ENCODE data around the gene YDJC.
"Not testable (repeated sequence)": the region's sequence is repeated elsewhere in the genome, so short reads cannot be mapped to it uniquely, and the experiment has no call there.

Gene YDJC

GRCh38 chr22:21640810-21641209 is 11.0 kb upstream of the YDJC start:
- ATAC-seq (ENCODE audit: insufficient read depth, low read depth) (no peak), DNase-seq (no peak)
- no peak for TF ChIP-seq CTCF (IDR thresholded peaks at IDR 0.05; ENCODE audit: borderline replicate concordance, extremely low read depth, low read length, poor library complexity, severe bottlenecking)
- TF ChIP-seq EZH2 (IDR thresholded peaks at IDR 0.05; ENCODE audit: borderline replicate concordance, low read depth, low read length, severe bottlenecking), result no peak
- Histone ChIP-seq H2AFZ (ENCODE audit: low read depth, low read length) (no peak overlapping the region), H3K4me1 (ENCODE audit: insufficient read depth, low read length) (peaks cover 32% of the 10 kb centered on the region), H3K9me3 (ENCODE audit: insufficient read depth, low read length, severe bottlenecking) (no peaks in the 10 kb centered on the region), H3K36me3 (ENCODE audit: insufficient read depth, low read length) (peaks cover 21% of the 10 kb centered on the region), H3K79me2 (ENCODE audit: insufficient read depth, low read length) (peaks cover 22% of the 10 kb centered on the region), H4K20me1 (ENCODE audit: insufficient read depth, low read length) (peaks cover 13% of the 10 kb centered on the region), H3K27ac (ENCODE audit: low read length) (no peak overlapping the region), H3K9ac (ENCODE audit: low read depth, low read length) (peak overlapping the region; percentile 94; the same call in 1 of the 2 replicates), H3K4me2 (ENCODE audit: insufficient read depth, low read length) (peak overlapping the region; percentile 80; the same call in 1 of the 2 replicates), H3K27me3 (ENCODE audit: insufficient read depth, low read length, poor library complexity) (no peaks in the 10 kb centered on the region), H3K4me3 (ENCODE audit: low read depth in 1 of 2, low read length in 2 of 2) (no peak overlapping the region)

DNA sequence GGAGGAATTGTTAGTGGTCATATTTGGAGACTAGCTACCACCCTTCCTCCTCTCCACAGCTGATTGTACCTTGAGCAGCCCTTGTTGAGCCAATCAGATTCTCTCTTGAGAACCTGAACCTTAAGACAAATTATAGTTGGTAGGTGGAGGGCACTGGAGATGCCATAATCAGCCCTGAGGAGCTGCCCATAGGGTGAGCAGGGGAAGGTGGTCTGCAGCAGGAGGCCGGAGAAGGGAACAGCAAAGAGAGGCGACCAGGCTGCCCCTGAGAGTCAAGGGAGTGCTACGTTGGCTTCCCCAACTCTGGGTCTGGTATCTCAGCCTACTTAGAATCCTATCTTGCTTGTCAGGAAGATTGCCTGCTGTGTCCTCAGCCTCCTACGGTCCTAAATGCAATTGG is 9.5 kb upstream of the YDJC start:
- peaks cover 32% of the 10 kb centered on the region for H3K4me1 ChIP-seq (ENCODE audit: insufficient read depth, low read length)
- peaks cover 11% of the 10 kb centered on the region for H3K36me3 ChIP-seq (ENCODE audit: insufficient read depth, low read length)
- DNase-seq (no peak), ATAC-seq (ENCODE audit: insufficient read depth, low read depth) (no peak)
- no peak overlapping the region for H2AFZ ChIP-seq (ENCODE audit: low read depth, low read length)
- TF ChIP-seq CTCF (IDR thresholded peaks at IDR 0.05; ENCODE audit: borderline replicate concordance, extremely low read depth, low read length, poor library complexity, severe bottlenecking), result no peak
- no peak for TF ChIP-seq EZH2 (IDR thresholded peaks at IDR 0.05; ENCODE audit: borderline replicate concordance, low read depth, low read length, severe bottlenecking)
- H3K9me3 ChIP-seq (ENCODE audit: insufficient read depth, low read length, severe bottlenecking), result no peaks in the 10 kb centered on the region
- peaks cover 13% of the 10 kb centered on the region for H4K20me1 ChIP-seq (ENCODE audit: insufficient read depth, low read length)
- no peak overlapping the region for H3K9ac ChIP-seq (ENCODE audit: low read depth, low read length)
- H3K79me2 ChIP-seq (ENCODE audit: insufficient read depth, low read length), result peaks cover 20% of the 10 kb centered on the region
- no peaks in the 10 kb centered on the region for H3K27me3 ChIP-seq (ENCODE audit: insufficient read depth, low read length, poor library complexity)
- no peak overlapping the region for H3K27ac ChIP-seq (ENCODE audit: low read length)
- no peak overlapping the region for H3K4me2 ChIP-seq (ENCODE audit: insufficient read depth, low read length)
- no peak overlapping the region for H3K4me3 ChIP-seq (ENCODE audit: low read depth in 1 of 2, low read length in 2 of 2)

- not testable (repeated sequence) for H3K4me2 ChIP-seq (ENCODE audit: insufficient read depth, low read length); H3K9me3 ChIP-seq (ENCODE audit: insufficient read depth, low read length, severe bottlenecking); H3K36me3 ChIP-seq (ENCODE audit: insufficient read depth, low read length); H3K79me2 ChIP-seq (ENCODE audit: insufficient read depth, low read length); ATAC-seq (ENCODE audit: insufficient read depth, low read depth); H4K20me1 ChIP-seq (ENCODE audit: insufficient read depth, low read length); H3K27ac ChIP-seq (ENCODE audit: low read length); H3K27me3 ChIP-seq (ENCODE audit: insufficient read depth, low read length, poor library complexity); H2AFZ ChIP-seq (ENCODE audit: low read depth, low read length); H3K9ac ChIP-seq (ENCODE audit: low read depth, low read length); DNase-seq; H3K4me3 ChIP-seq (ENCODE audit: low read depth in 1 of 2, low read length in 2 of 2)
- peaks cover 27% of the 10 kb centered on the region for H3K4me1 ChIP-seq (ENCODE audit: insufficient read depth, low read length)
Observed at GRCh38 chr22:21637450-21637849, 7.6 kb upstream of the YDJC start.

GRCh38 chr22:21636629-21637218 is 6.9 kb upstream of the YDJC start:
- Histone ChIP-seq H3K9ac (ENCODE audit: low read depth, low read length) (no peak overlapping the region), H3K4me3 (ENCODE audit: low read depth in 1 of 2, low read length in 2 of 2) (no peak overlapping the region), H3K36me3 (ENCODE audit: insufficient read depth, low read length) (no peaks in the 10 kb centered on the region), H3K4me1 (ENCODE audit: insufficient read depth, low read length) (peaks cover 29% of the 10 kb centered on the region), H3K9me3 (ENCODE audit: insufficient read depth, low read length, severe bottlenecking) (no peaks in the 10 kb centered on the region), H3K4me2 (ENCODE audit: insufficient read depth, low read length) (no peak overlapping the region), H3K79me2 (ENCODE audit: insufficient read depth, low read length) (no peaks in the 10 kb centered on the region), H3K27ac (ENCODE audit: low read length) (no peak overlapping the region), H4K20me1 (ENCODE audit: insufficient read depth, low read length) (peaks cover 3% of the 10 kb centered on the region; the same call in 1 of the 2 replicates), H3K27me3 (ENCODE audit: insufficient read depth, low read length, poor library complexity) (no peaks in the 10 kb centered on the region), H2AFZ (ENCODE audit: low read depth, low read length) (no peak overlapping the region)
- TF ChIP-seq EZH2 (IDR thresholded peaks at IDR 0.05; ENCODE audit: borderline replicate concordance, low read depth, low read length, severe bottlenecking), result no peak
- no peak for TF ChIP-seq CTCF (IDR thresholded peaks at IDR 0.05; ENCODE audit: borderline replicate concordance, extremely low read depth, low read length, poor library complexity, severe bottlenecking)
- DNase-seq, result no peak
- ATAC-seq (ENCODE audit: insufficient read depth, low read depth), result no peak
